GM12878 (cell line): ENCODE measurements around the gene FRRS1L.

ENCODE experiments used
- CEBPB ChIP-seq, 2 experiments: fragments of 150-350 bp in 1 of 2; IDR thresholded peaks; 2 replicates each; pipeline ENCODE4 v1.6.1; 2012 to 2014; ENCODE audit warnings: low read depth in 2 of 2, low read length in 2 of 2, borderline replicate concordance in 1 of 2, inconsistent platforms in 1 of 2
- CTCF ChIP-seq, 3 experiments: IDR thresholded peaks in 2 of 3; conservative IDR thresholded peaks in 1 of 3; 2 replicates each; pipeline ENCODE4 v1.5.1; 2011; ENCODE audit warnings: low read depth in 3 of 3, low read length in 3 of 3, mild to moderate bottlenecking in 3 of 3, control low read depth in 2 of 3, moderate library complexity in 2 of 3, inconsistent platforms in 1 of 3, mixed read lengths in 1 of 3; ENCODE audit not compliant: control insufficient read depth in 2 of 3, insufficient read depth in 1 of 3; ENCODE audit errors: extremely low read depth in 1 of 3
- PAX8 ChIP-seq: fragments of 450-650 bp; IDR thresholded peaks from 2 replicates; pipeline ENCODE4 v1.6.1; 2017; ENCODE audit warnings: mild to moderate bottlenecking, moderate library complexity
- POLR2AphosphoS5 ChIP-seq: IDR thresholded peaks from 2 replicates; pipeline ENCODE4 v1.6.1; 2011; ENCODE audit warnings: mild to moderate bottlenecking, low read length, inconsistent platforms
- POU2F2 ChIP-seq: IDR thresholded peaks from 3 replicates; pipeline ENCODE4 v1.6.1; 2011; ENCODE audit warnings: low read depth, mild to moderate bottlenecking, low read length, borderline replicate concordance
- SIN3A ChIP-seq: IDR thresholded peaks from 2 replicates; pipeline ENCODE4 v1.6.1; 2012; ENCODE audit warnings: low read depth, low read length, improper control_type of control experiment

- TF ChIP-seq CEBPB (IDR thresholded peaks at IDR 0.05; ENCODE audit: borderline replicate concordance in 1 of 2, low read depth in 2 of 2, low read length in 2 of 2), result no peak
- no peak for TF ChIP-seq PAX8
- TF ChIP-seq POLR2AphosphoS5, result no peak
- no peak for TF ChIP-seq POU2F2
- TF ChIP-seq CTCF (IDR thresholded peaks at IDR 0.05 in 2 of 3, conservative IDR thresholded peaks at IDR 0.05 in 1 of 3; ENCODE audit: control insufficient read depth in 2 of 3, extremely low read depth in 1 of 3, insufficient read depth in 1 of 3, low read depth in 3 of 3, low read length in 3 of 3), result no peak
- no peak for TF ChIP-seq SIN3A
Observed at GRCh38 chr9:109117856-109118807, 48.9 kb downstream of the FRRS1L start.
